ENCODE results near the gene TMEM167A. TPM values are rescaled to one million over a fixed set of nuclear protein-coding genes. Genes with fewer than 3 reads are reported as not detected.

Gene TMEM167A
- total RNA-seq, 1 experiment from 2014 or later, result 139 TPM

GRCh38 chr5:83092619-83093018 is 15.4 kb upstream of the TMEM167A start:
- H3K9me3 Mint-ChIP-seq, result peaks cover 29 to 41% of the 10 kb centered on the region in 2 experiments
- no peak for DNase-seq
- Histone ChIP-seq H4K91ac (ENCODE audit: insufficient read length, low read depth, low read length) (no peak overlapping the region), H2BK120ac (ENCODE audit: low read depth, low read length, poor library complexity, severe bottlenecking) (no peak overlapping the region), H2BK20ac (ENCODE audit: low read depth, low read length, poor library complexity, severe bottlenecking) (no peak overlapping the region), H3K4ac (ENCODE audit: low read depth, low read length) (no peak overlapping the region), H2BK5ac (ENCODE audit: insufficient read length, low read length) (no peak overlapping the region), H2BK12ac (ENCODE audit: insufficient read length, low read depth, low read length) (no peak overlapping the region), H2AK5ac (ENCODE audit: insufficient read length, low read length) (no peak overlapping the region), H3K18ac (ENCODE audit: insufficient read length, low read depth, low read length) (no peak overlapping the region), H2AFZ (ENCODE audit: low read length) (no peak overlapping the region), H3K9ac (ENCODE audit: extremely low read depth, insufficient read length, low read length) (no peak overlapping the region), H4K20me1 (ENCODE audit: control insufficient read depth, insufficient read depth, insufficient read length) (no peaks in the 10 kb centered on the region), H3K56ac (ENCODE audit: insufficient read length, low read depth, low read length) (no peak overlapping the region), H3K14ac (ENCODE audit: insufficient read depth, low read length) (no peak overlapping the region), H3K23me2 (ENCODE audit: insufficient read length, low read depth, low read length, poor library complexity, severe bottlenecking) (no peaks in the 10 kb centered on the region), H3K4me2 (ENCODE audit: insufficient read depth, insufficient read length, low read length) (no peak overlapping the region), H3K9me3 (ENCODE audit: control insufficient read depth, low read depth, low read length) (no peaks in the 10 kb centered on the region), H3K4me1 (ENCODE audit: insufficient read depth, low read length) (no peaks in the 10 kb centered on the region), H3K79me1 (ENCODE audit: insufficient read depth, low read depth, low read length, poor library complexity, severe bottlenecking) (no peaks in the 10 kb centered on the region), H3K27me3 (ENCODE audit: insufficient read depth, low read length) (no peaks in the 10 kb centered on the region), H3T11ph (ENCODE audit: low read length) (no peak overlapping the region), H2BK15ac (ENCODE audit: low read depth, low read length) (no peak overlapping the region), H3K27ac (ENCODE audit: insufficient read length, low read depth, low read length) (no peak overlapping the region), H3K79me2 (ENCODE audit: insufficient read depth, low read length) (no peaks in the 10 kb centered on the region), H4K8ac (replicated peaks; ENCODE audit: insufficient read length, low read depth, low read length) (no peak overlapping the region), H4K5ac (ENCODE audit: insufficient read length, low read depth, low read length) (no peak overlapping the region), H3K23ac (ENCODE audit: insufficient read length, low read depth, low read length) (no peak overlapping the region)
- no peaks in the 10 kb centered on the region for H3K4me1 Mint-ChIP-seq
- H3K36me3 Mint-ChIP-seq (ENCODE audit: insufficient read depth in 1 of 3, low read depth in 3 of 3), result peaks cover 23 to 44% (median 30%) of the 10 kb centered on the region in 3 experiments
- no peaks in the 10 kb centered on the region for H3K27me3 Mint-ChIP-seq (ENCODE audit: low read depth)
- TF ChIP-seq CTCF (conservative IDR thresholded peaks at IDR 0.05), result no peak
- WGBS (ENCODE audit: extremely low coverage, insufficient read length, low lambda C conversion rate), result no CpG with 5 or more reads among the region's 2 CpGs
- H3K4me3 Mint-ChIP-seq, result no peak overlapping the region
- no peak overlapping the region for H3K27ac Mint-ChIP-seq
